SH-SY5Y (cell line): ENCODE measurements around the gene PHF10.

Experiments used
- GATA2 ChIP-seq: IDR thresholded peaks from 2 replicates; pipeline ENCODE4 v1.6.1; 2011; ENCODE audit warnings: mild to moderate bottlenecking, low read depth, low read length
- GATA3 ChIP-seq: IDR thresholded peaks from 2 replicates; pipeline ENCODE4 v1.6.1; 2011; ENCODE audit warnings: low read depth, mild to moderate bottlenecking, low read length, moderate library complexity

- TF ChIP-seq GATA2 (no peak), GATA3 (no peak)
Measured at GRCh38 chr6:169691260-169691659, 33.0 kb downstream of the PHF10 start.
